ENCODE data around the gene NDOR1.

NDOR1 gene

GRCh38 chr9:137183980-137184595 lies 21.4 kb upstream of the NDOR1 start:
- DNase-seq, result no peak

GRCh38 chr9:137184881-137185660 lies 20.4 kb upstream of the NDOR1 start:
- no peak for DNase-seq

GRCh38 chr9:137185921-137186320 lies 19.6 kb upstream of the NDOR1 start:
- DNase-seq, result no peak

GRCh38 chr9:137186385-137186784 lies 19.1 kb upstream of the NDOR1 start:
- no peak for DNase-seq

- no peak for DNase-seq
Measured at GRCh38 chr9:137187386-137187785, 18.1 kb upstream of the NDOR1 start.

- DNase-seq, result no peak
Measured at GRCh38 chr9:137188086-137188489, 17.4 kb upstream of the NDOR1 start.

GRCh38 chr9:137188490-137189296 lies 16.8 kb upstream of the NDOR1 start, which contains the start of the genes ANAPC2 and SSNA1:
Gene ANAPC2, minus strand, starts transcription at chr9:137188560. Its CDS starts 28 bp downstream, at chr9:137188532.
Gene SSNA1, plus strand, starts transcription at chr9:137188676. Its CDS starts 51 bp downstream, at chr9:137188727.
- DNase-seq, result peak; percentile 88

GRCh38 chr9:137189297-137190295 lies 15.9 kb upstream of the NDOR1 start:
- DNase-seq, result no peak

GRCh38 chr9:137190315-137190856 lies 15.1 kb upstream of the NDOR1 start:
- DNase-seq, result peak; percentile 35

- no peak for DNase-seq
Measured at GRCh38 chr9:137191245-137191644, 14.3 kb upstream of the NDOR1 start.

- no peak for DNase-seq
Measured at GRCh38 chr9:137191691-137192447, 13.6 kb upstream of the NDOR1 start.

GRCh38 chr9:137192448-137192780 lies 13.1 kb upstream of the NDOR1 start:
- DNase-seq, result no peak

- DNase-seq, result no peak
Measured at GRCh38 chr9:137192859-137193258, 12.6 kb upstream of the NDOR1 start.

GRCh38 chr9:137193771-137194170 lies 11.7 kb upstream of the NDOR1 start:
- no peak for DNase-seq

GRCh38 chr9:137194388-137194787 lies 11.1 kb upstream of the NDOR1 start:
- DNase-seq, result no peak

- no peak for DNase-seq
Measured at GRCh38 chr9:137194909-137195308, 10.6 kb upstream of the NDOR1 start.

GRCh38 chr9:137195525-137196220 lies 9.8 kb upstream of the NDOR1 start:
- no peak for DNase-seq

- DNase-seq, result peak; percentile 37
Measured at GRCh38 chr9:137198051-137198901, 7.2 kb upstream of the NDOR1 start.

- peak; percentile 41 for DNase-seq
Measured at GRCh38 chr9:137198902-137199283, 6.6 kb upstream of the NDOR1 start.

Measured in 8988T (cell line).